A549 (cell line): ENCODE results near the gene HSD17B13.

Experiments used
- BHLHE40 ChIP-seq: IDR thresholded peaks from 2 replicates; pipeline ENCODE4 v1.6.1; 2012; ENCODE audit warnings: low read depth, low read length, inconsistent platforms
- CHD2 ChIP-seq: fragments of 150-350 bp; IDR thresholded peaks from 2 replicates; pipeline ENCODE4 v1.6.1; 2014; ENCODE audit warnings: low read length; ENCODE audit not compliant: partially characterized antibody
- CTCF ChIP-seq: fragments of >200 bp; sonication (Bioruptor Twin); formaldehyde crosslinking; IDR thresholded peaks from 3 replicates; pipeline ENCODE4 v1.5.1; 2016
- KDM5A ChIP-seq: fragments of 200-600 bp; sonication (generic); IDR thresholded peaks from 2 replicates; pipeline ENCODE4 v1.6.1; 2016; ENCODE audit warnings: antibody characterized with exemption, mild to moderate bottlenecking
- MAX ChIP-seq: IDR thresholded peaks from 2 replicates; pipeline ENCODE4 v1.6.1; 2012
- MAZ ChIP-seq: fragments of 150-350 bp; IDR thresholded peaks from 2 replicates; pipeline ENCODE4 v1.6.1; 2014; ENCODE audit warnings: antibody characterized with exemption, low read depth, low read length, borderline replicate concordance
- NFE2L2 ChIP-seq: fragments of 150-350 bp; conservative IDR thresholded peaks from 2 replicates; pipeline ENCODE4 v1.6.1; 2014; ENCODE audit warnings: low read length
- POLR2A ChIP-seq: IDR thresholded peaks from 2 replicates; pipeline ENCODE4 v1.6.1; 2012; ENCODE audit warnings: mild to moderate bottlenecking, low read length
- RFX5 ChIP-seq: fragments of 450-650 bp; IDR thresholded peaks from 2 replicates; pipeline ENCODE4 v1.7.1; 2014; ENCODE audit warnings: antibody characterized with exemption, mild to moderate bottlenecking, moderate library complexity

GRCh38 chr4:87345139-87345538 lies 22.5 kb upstream of the HSD17B13 start:
- TF ChIP-seq BHLHE40 (no peak), NFE2L2 (no peak), CTCF (no peak), POLR2A (no peak), RFX5 (no peak), MAX (no peak), KDM5A (no peak), CHD2 (no peak), MAZ (no peak)
